H1 (cell line): ENCODE measurements around the gene CACNA1C. TPM values are rescaled to one million over a fixed set of nuclear protein-coding genes. Genes with fewer than 3 reads are reported as not detected.

Source experiments
- CTCF ChIA-PET: fragments of 300-600 bp; sonication (Branson Sonifier 250); formaldehyde crosslinking; loops from one replicate; lab custom pipeline; 2021; ENCODE audit not compliant: partially characterized antibody; lab: Charles Lee
- POLR2A ChIA-PET: fragments of 300-600 bp; sonication (Branson Sonifier 250); formaldehyde crosslinking; loops from one replicate; lab custom pipeline; 2021; ENCODE audit warnings: inconsistent platforms; ENCODE audit not compliant: partially characterized antibody; lab: Charles Lee
- DNase-seq, 2 experiments: peaks; one replicate each; pipeline versions ENCODE4 v3.0.0 to v3.0.0-alpha.2; 2010 to 2022; ENCODE audit warnings: low spot score in 2 of 2, low read depth in 1 of 2, mixed read lengths in 1 of 2
- FAIRE-seq: peaks from 2 replicates; lab custom pipeline; 2011; peaks lifted over from hg19 to GRCh38; lab: Jason Lieb, UNC
- H2AFZ ChIP-seq: 2 replicates; pipeline ENCODE4 v1.8.1; 2012; ENCODE audit warnings: low read length, inconsistent platforms
- H2AK5ac ChIP-seq: 2 replicates; pipeline ENCODE4 v1.6.1; 2013; ENCODE audit warnings: low read depth, low read length
- H2BK120ac ChIP-seq: replicated peaks from 2 replicates; pipeline ENCODE3; 2013; ENCODE audit warnings: low read depth, low read length, inconsistent platforms
- H2BK12ac ChIP-seq: 2 replicates; pipeline ENCODE4 v1.6.1; 2013; ENCODE audit warnings: low read depth, low read length
- H2BK15ac ChIP-seq: 2 replicates; pipeline ENCODE4 v1.6.1; 2013; ENCODE audit warnings: low read length
- H2BK20ac ChIP-seq: 2 replicates; pipeline ENCODE4 v1.6.1; 2013; ENCODE audit warnings: low read length
- H2BK5ac ChIP-seq: 2 replicates; pipeline ENCODE4 v1.6.1; 2013; ENCODE audit warnings: low read depth, low read length
- H3K14ac ChIP-seq: 2 replicates; pipeline ENCODE4 v1.6.1; 2013; ENCODE audit warnings: inconsistent platforms; ENCODE audit not compliant: insufficient read length
- H3K18ac ChIP-seq: 2 replicates; pipeline ENCODE4 v1.6.1; 2013; ENCODE audit warnings: low read length; ENCODE audit errors: extremely low read depth
- H3K23ac ChIP-seq: 2 replicates; pipeline ENCODE4 v1.6.1; 2013; ENCODE audit warnings: inconsistent platforms; ENCODE audit not compliant: insufficient read length
- H3K23me2 ChIP-seq: 2 replicates; pipeline ENCODE4 v1.6.1; 2013; ENCODE audit warnings: low read depth, low read length
- H3K27ac ChIP-seq: 2 replicates; pipeline ENCODE4 v1.6.1; 2011; ENCODE audit warnings: low read depth, low read length, inconsistent platforms
- H3K27me3 ChIP-seq, 4 experiments: replicated peaks in 1 of 4; 1 replicate in 1 of 4; 2 replicates in 3 of 4; pipeline versions ENCODE4 v1.6.1 to v1.8.1; 2011 to 2013; ENCODE audit warnings: low read length in 3 of 4, mild to moderate bottlenecking in 3 of 4, inconsistent platforms in 2 of 4, mixed read lengths in 2 of 4, moderate library complexity in 1 of 4; ENCODE audit not compliant: control insufficient read depth in 3 of 4, insufficient read depth in 3 of 4; ENCODE audit errors: extremely low read depth in 1 of 4
- H3K36me3 ChIP-seq, 4 experiments: 2 replicates each; pipeline versions ENCODE4 v1.6.1 to v1.8.1; 2011 to 2013; ENCODE audit warnings: mild to moderate bottlenecking in 4 of 4, low read length in 3 of 4, moderate library complexity in 2 of 4, control low read depth in 1 of 4, inconsistent platforms in 1 of 4; ENCODE audit not compliant: insufficient read depth in 4 of 4, control insufficient read depth in 2 of 4
- H3K4ac ChIP-seq: replicated peaks from 2 replicates; pipeline ENCODE3; 2013; ENCODE audit warnings: low read length, low read depth, mixed read lengths, inconsistent platforms; ENCODE audit not compliant: insufficient read length
- H3K4me1 ChIP-seq, 4 experiments: replicated peaks in 1 of 4; 1 replicate in 1 of 4; 2 replicates in 3 of 4; pipeline versions ENCODE4 v1.6.1 to v1.8.1; 2011 to 2013; ENCODE audit warnings: low read length in 3 of 4, inconsistent platforms in 2 of 4, mixed read lengths in 1 of 4; ENCODE audit not compliant: insufficient read depth in 4 of 4, control insufficient read depth in 3 of 4
- H3K4me2 ChIP-seq, 2 experiments: 2 replicates each; pipeline versions ENCODE4 v1.6.1 to v1.8.1; 2011 to 2013; ENCODE audit warnings: low read depth in 2 of 2, low read length in 2 of 2, control low read depth in 1 of 2, inconsistent platforms in 1 of 2, mild to moderate bottlenecking in 1 of 2; ENCODE audit not compliant: insufficient read depth in 1 of 2
- H3K4me3 ChIP-seq, 4 experiments: fragments of 200-600, 300-600 bp in 1 of 4; sonication (generic), shearing (Covaris generic), sonication (Bioruptor Twin) in 1 of 4; 2 replicates each; pipeline versions ENCODE4 v1.5.1 to v1.8.1; 2011 to 2016; ENCODE audit warnings: low read length in 4 of 4, low read depth in 3 of 4, control low read depth in 2 of 4, inconsistent platforms in 2 of 4, mild to moderate bottlenecking in 2 of 4, mixed read lengths in 1 of 4, moderate library complexity in 1 of 4; ENCODE audit not compliant: insufficient read depth in 2 of 4; ENCODE audit errors: extremely low read depth in 1 of 4
- H3K56ac ChIP-seq: replicated peaks from 2 replicates; pipeline ENCODE3; 2013; ENCODE audit warnings: low read depth, mild to moderate bottlenecking, mixed read lengths, low read length, inconsistent platforms; ENCODE audit not compliant: insufficient read length
- H3K79me1 ChIP-seq: 2 replicates; pipeline ENCODE4 v1.6.1; 2013; ENCODE audit warnings: low read depth, low read length, control low read depth
- H3K79me2 ChIP-seq, 2 experiments: 2 replicates each; pipeline versions ENCODE4 v1.6.1 to v1.8.1; 2012 to 2013; ENCODE audit warnings: low read length in 2 of 2, mild to moderate bottlenecking in 2 of 2, inconsistent platforms in 1 of 2; ENCODE audit not compliant: insufficient read depth in 2 of 2, control insufficient read depth in 1 of 2
- H3K9ac ChIP-seq, 4 experiments: replicated peaks in 1 of 4; 1 replicate in 1 of 4; 2 replicates in 3 of 4; pipeline versions ENCODE4 v1.6.1 to v1.8.1; 2011 to 2013; ENCODE audit warnings: low read depth in 3 of 4, low read length in 3 of 4, control low read depth in 2 of 4, mild to moderate bottlenecking in 2 of 4, moderate library complexity in 2 of 4, inconsistent platforms in 1 of 4; ENCODE audit errors: extremely low read depth in 1 of 4
- H3K9me3 ChIP-seq, 2 experiments: 2 replicates each; pipeline versions ENCODE4 v1.6.1 to v1.8.1; 2012 to 2013; ENCODE audit warnings: mild to moderate bottlenecking in 2 of 2, moderate library complexity in 2 of 2, control low read depth in 1 of 2, inconsistent platforms in 1 of 2, low read depth in 1 of 2, low read length in 1 of 2, mixed read lengths in 1 of 2; ENCODE audit not compliant: insufficient read depth in 2 of 2
- H4K20me1 ChIP-seq, 2 experiments: replicated peaks in 1 of 2; 2 replicates each; pipeline versions ENCODE3 to v1.8.1; 2011 to 2013; ENCODE audit warnings: inconsistent platforms in 2 of 2, low read length in 2 of 2, mild to moderate bottlenecking in 1 of 2; ENCODE audit not compliant: insufficient read depth in 2 of 2, control insufficient read depth in 1 of 2
- H4K5ac ChIP-seq: 2 replicates; pipeline ENCODE4 v1.6.1; 2013; ENCODE audit warnings: low read length, low read depth, mixed read lengths, inconsistent platforms; ENCODE audit not compliant: insufficient read length
- H4K8ac ChIP-seq: 2 replicates; pipeline ENCODE4 v1.8.0; 2013; ENCODE audit warnings: mild to moderate bottlenecking, moderate library complexity, low read length, inconsistent platforms; ENCODE audit not compliant: insufficient read depth; ENCODE audit errors: extremely low read depth
- H4K91ac ChIP-seq: replicated peaks from 2 replicates; pipeline ENCODE3; 2013; ENCODE audit warnings: low read length, mixed read lengths, inconsistent platforms; ENCODE audit not compliant: insufficient read length
- EP300 ChIP-seq, 2 experiments: IDR thresholded peaks; 1 replicate in 1 of 2; 2 replicates in 1 of 2; pipeline ENCODE4 v1.6.1; 2011 to 2012; ENCODE audit warnings: low read depth in 2 of 2, low read length in 2 of 2, mild to moderate bottlenecking in 2 of 2, borderline replicate concordance in 1 of 2, inconsistent platforms in 1 of 2, moderate library complexity in 1 of 2
- MAX ChIP-seq: IDR thresholded peaks from 2 replicates; pipeline ENCODE4 v1.6.1; 2012; ENCODE audit warnings: inconsistent platforms
- YY1 ChIP-seq: IDR thresholded peaks from 2 replicates; pipeline ENCODE4 v1.6.1; 2011; ENCODE audit warnings: low read depth, mild to moderate bottlenecking, low read length
- WGBS, 2 experiments: shearing (Covaris generic) in 1 of 2; methylation state at CpG; one replicate each; pipeline versions ENCODE4 v1.1.6 to v1.1.7; 2013 to 2015; ENCODE audit warnings: low lambda C conversion rate in 2 of 2, mixed read lengths in 2 of 2, inconsistent platforms in 1 of 2, low coverage in 1 of 2, missing lambda C conversion rate in 1 of 2; ENCODE audit not compliant: insufficient replicate concordance in 2 of 2, insufficient coverage in 1 of 2, insufficient read length in 1 of 2; ENCODE audit errors: extremely low coverage in 1 of 2, missing lambda C conversion rate in 1 of 2; 5-methylcytosine and 5-hydroxymethylcytosine counted together
- polyA plus RNA-seq, 7 experiments: library from polyadenylated mRNA; depleted of rRNA in 3 of 7; stranded (reverse) in 5 of 7; unstranded in 2 of 7; fragments of >200 nt in 5 of 7; fragments of 200-250 nt in 2 of 7; gene quantifications; 1 replicate in 5 of 7; 2 replicates in 1 of 7; 4 replicates in 1 of 7; pipeline versions ENCODE4 v1.2.1 to v1.2.3, GENCODE V29; 2011 to 2013; ENCODE audit warnings: missing spikeins in 2 of 7, mixed read lengths in 2 of 7
- total RNA-seq: library from RNA; stranded (reverse); fragmentation: NEBNext Ultra II Directional; extraction: Animal tissue kit (Norgen Biotek cat#: 25700); gene quantifications from 2 replicates; pipeline ENCODE4 v1.2.1, GENCODE V29; 2021
- TF ChIP-seq, protein P1 (sequence below), 3 experiments: IDR thresholded peaks; 1 replicate in 2 of 3; 2 replicates in 1 of 3; pipeline versions ENCODE4 v1.5.1 to v1.6.1; 2011; ENCODE audit warnings: low read length in 3 of 3, mild to moderate bottlenecking in 3 of 3, inconsistent platforms in 2 of 3, low read depth in 1 of 3, moderate library complexity in 1 of 3; ENCODE audit not compliant: insufficient read depth in 1 of 3; ENCODE audit errors: control extremely low read depth in 1 of 3

Gene CACNA1C
- total and polyA plus RNA-seq, 2 of the 8 experiments (the other 6 are each of a cell fraction or from before 2014, with no cell fraction given): 1.3 TPM

DNA sequence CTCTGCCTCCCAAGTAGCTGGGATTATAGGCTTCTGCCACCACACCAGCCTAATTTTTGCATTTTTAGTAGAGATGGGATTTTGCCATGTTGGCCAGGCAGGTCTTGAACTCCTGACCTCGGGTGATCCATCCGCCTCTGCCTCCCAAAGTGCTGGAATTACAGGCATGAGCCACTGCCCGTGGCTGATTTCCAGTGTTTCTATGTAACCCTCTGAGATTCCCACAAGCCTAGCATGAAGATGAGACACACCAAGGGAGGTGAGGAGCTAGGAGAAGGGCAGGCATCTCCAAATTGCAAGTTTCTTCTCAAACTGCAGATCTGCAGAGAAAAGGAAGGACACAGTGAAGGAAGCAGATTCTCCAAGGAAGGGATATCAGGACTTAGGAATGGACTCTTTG, 125.0 kb downstream of the CACNA1C start:
- Histone ChIP-seq H2AFZ (no peak overlapping the region), H4K91ac (no peak overlapping the region), H3K9me3 (no peaks in the 10 kb centered on the region), H4K5ac (no peak overlapping the region), H2AK5ac (no peak overlapping the region), H4K8ac (no peak overlapping the region), H3K27me3 (no peaks in the 10 kb centered on the region; a peak in 1 of 7 replicates), H3K4me3 (no peak overlapping the region), H4K20me1 (no peaks in the 10 kb centered on the region), H2BK5ac (no peak overlapping the region), H2BK15ac (no peak overlapping the region), H3K79me1 (no peaks in the 10 kb centered on the region), H3K27ac (no peak overlapping the region), H3K23me2 (no peaks in the 10 kb centered on the region), H3K14ac (no peak overlapping the region), H3K4me1 (peaks cover 0 to 2% (median 0%) of the 10 kb centered on the region in 4 experiments; a peak in 2 of 7 replicates), H3K4me2 (no peak overlapping the region), H3K23ac (no peak overlapping the region), H3K4ac (no peak overlapping the region), H3K79me2 (no peaks in the 10 kb centered on the region), H3K56ac (no peak overlapping the region), H2BK120ac (no peak overlapping the region), H3K18ac (no peak overlapping the region), H3K36me3 (no peaks in the 10 kb centered on the region), H3K9ac (no peak overlapping the region), H2BK20ac (no peak overlapping the region), H2BK12ac (no peak overlapping the region)
- TF ChIP-seq YY1: no peak
- TF ChIP-seq, protein P1, sequence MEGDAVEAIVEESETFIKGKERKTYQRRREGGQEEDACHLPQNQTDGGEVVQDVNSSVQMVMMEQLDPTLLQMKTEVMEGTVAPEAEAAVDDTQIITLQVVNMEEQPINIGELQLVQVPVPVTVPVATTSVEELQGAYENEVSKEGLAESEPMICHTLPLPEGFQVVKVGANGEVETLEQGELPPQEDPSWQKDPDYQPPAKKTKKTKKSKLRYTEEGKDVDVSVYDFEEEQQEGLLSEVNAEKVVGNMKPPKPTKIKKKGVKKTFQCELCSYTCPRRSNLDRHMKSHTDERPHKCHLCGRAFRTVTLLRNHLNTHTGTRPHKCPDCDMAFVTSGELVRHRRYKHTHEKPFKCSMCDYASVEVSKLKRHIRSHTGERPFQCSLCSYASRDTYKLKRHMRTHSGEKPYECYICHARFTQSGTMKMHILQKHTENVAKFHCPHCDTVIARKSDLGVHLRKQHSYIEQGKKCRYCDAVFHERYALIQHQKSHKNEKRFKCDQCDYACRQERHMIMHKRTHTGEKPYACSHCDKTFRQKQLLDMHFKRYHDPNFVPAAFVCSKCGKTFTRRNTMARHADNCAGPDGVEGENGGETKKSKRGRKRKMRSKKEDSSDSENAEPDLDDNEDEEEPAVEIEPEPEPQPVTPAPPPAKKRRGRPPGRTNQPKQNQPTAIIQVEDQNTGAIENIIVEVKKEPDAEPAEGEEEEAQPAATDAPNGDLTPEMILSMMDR (IDR thresholded peaks at IDR 0.05; ENCODE audit: control extremely low read depth in 1 of 3, insufficient read depth in 1 of 3, low read depth in 1 of 3, low read length in 3 of 3): no peak
- TF ChIP-seq MAX: no peak
- no peak for TF ChIP-seq EP300 (IDR thresholded peaks at IDR 0.05; ENCODE audit: borderline replicate concordance in 1 of 2, low read depth in 2 of 2, low read length in 2 of 2)
- DNase-seq (no peak), FAIRE-seq (no peak)
- CTCF ChIA-PET: no interaction called here
- POLR2A ChIA-PET: no interaction called here
- 82% methylated on average over 3 of the region's 3 CpGs; no CpG with 5 or more reads in 1 of the 2 experiments for WGBS, 2 experiments
